GM19463 (cell line): ENCODE measurements around the gene RNGTT.

Source experiments
- ATAC-seq: cut with Tn5 transposase; IDR thresholded peaks from one replicate; pipeline ENCODE4 v1.9.1; 2021; ENCODE audit warnings: mild to moderate bottlenecking, moderate library complexity; ENCODE audit not compliant: unreplicated experiment

Gene RNGTT

DNA sequence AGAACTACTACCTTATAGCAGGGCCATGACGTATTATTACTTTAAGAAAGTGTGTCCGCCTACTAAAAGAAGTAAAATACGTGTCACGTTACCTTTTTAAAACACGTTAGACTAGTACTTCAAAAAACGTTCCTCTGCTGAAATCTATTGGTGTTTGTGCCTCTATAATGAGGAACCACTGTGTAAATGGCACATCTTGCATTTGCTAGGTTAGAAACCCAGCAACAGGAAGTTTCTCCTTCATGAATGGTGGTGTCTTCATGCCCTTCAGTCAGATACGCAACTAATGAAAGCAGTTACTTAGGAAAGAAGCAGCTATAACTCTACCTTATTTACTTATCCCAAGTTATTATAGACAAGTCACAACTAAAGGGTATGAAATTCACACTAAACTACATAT is 343.5 kb downstream of the RNGTT start:
- no peak for ATAC-seq

DNA sequence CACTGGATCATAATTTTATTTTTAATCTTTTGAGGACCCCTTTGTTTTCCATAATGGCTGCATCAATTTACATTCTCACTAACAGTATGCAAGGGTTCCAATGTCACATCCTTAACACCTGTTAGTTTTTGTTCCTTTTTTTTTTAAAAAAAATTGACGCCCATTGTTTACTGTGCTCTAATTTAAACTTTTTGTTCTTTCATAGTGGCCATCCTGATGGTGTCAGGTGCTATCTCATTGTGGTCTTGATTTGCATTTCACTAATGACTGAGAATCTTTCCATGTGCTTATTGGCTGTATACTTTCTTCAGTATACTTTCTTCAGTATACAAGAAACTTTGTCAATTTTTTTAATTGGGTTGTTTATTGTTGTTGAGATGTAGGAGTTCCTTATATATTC is 347.0 kb downstream of the RNGTT start:
- peak; percentile 57 for ATAC-seq

DNA sequence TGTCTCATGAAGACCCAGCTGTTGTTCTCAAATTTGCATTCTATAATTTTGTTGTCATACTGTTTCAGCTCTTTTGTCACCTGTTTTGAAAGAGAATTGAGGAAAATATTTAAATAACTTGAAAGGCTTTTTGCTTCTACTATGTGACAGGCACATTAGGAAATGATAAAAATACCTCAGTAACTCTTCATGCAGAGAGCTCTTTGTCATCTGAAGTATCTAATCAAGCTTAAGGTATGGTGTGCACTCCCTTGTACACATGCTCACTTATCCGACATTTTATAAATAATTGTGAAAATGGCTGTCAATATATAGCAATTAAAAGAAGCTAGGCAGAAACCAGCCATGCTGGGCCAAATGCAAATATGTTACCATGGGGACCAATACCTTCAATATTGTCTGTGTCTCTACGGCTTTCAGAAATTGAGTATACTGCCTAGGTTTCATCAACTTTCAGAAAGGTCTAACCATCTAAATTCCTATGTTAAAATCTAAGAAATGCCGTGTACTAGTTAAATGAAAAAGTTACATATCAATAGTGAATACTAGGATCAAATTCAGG is 349.0 kb downstream of the RNGTT start:
- no peak for ATAC-seq

DNA sequence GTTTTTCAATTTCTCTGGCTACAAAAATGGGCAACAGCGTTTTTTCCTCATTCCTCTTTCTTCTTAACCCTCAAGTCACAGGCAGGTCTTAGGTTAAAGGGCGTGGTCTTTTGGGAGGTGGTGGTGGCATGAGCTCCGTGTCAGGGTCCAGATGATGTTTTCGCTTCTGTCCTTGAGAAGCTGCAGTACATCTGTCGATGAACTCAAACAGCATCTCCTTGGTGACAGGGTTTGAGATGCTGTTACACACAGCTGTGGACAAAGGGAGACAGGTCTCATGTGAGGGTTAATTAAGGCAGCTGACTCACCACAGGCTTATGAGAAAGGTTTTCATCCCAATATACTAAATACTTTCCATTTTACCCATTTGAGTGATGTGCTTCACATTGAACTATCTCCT is 350.8 kb downstream of the RNGTT start:
- ATAC-seq = no peak

DNA sequence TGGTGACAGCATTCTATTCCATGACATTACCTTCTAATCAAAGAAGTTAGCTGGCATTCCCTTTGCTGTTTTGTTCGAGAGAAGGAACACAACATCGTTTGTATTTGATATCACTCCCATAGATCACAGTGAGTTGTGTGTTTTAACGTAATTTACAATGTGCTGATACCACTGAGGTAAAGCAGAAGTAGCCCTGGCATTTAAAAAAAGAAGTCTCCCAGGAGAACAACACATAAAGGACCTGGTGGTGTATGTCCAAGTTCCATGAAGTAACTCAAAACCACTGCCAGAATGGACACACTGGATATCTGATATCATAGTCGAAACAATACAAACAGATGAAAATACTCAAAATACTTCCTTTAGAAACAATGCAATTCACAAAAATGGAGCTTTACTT is 351.7 kb downstream of the RNGTT start:
- ATAC-seq = no peak

DNA sequence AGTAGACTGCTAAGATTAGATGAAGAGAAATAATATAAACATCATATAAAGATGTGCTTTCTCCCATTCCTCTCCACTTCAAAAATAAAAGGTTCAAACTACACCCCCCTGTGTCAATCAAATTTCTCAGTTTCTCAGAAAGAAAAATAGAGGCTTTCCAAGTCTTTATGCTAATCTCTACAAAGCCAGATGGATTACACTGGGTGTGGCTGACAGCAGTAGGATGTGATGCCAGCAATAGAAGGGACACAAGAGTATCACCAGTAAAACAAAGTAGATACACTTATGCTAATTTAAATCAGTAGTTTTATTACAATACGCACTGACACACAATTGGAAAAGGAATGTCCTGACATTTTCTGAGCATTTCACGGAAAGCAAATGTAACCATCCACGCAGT is 353.4 kb downstream of the RNGTT start:
- no peak for ATAC-seq

DNA sequence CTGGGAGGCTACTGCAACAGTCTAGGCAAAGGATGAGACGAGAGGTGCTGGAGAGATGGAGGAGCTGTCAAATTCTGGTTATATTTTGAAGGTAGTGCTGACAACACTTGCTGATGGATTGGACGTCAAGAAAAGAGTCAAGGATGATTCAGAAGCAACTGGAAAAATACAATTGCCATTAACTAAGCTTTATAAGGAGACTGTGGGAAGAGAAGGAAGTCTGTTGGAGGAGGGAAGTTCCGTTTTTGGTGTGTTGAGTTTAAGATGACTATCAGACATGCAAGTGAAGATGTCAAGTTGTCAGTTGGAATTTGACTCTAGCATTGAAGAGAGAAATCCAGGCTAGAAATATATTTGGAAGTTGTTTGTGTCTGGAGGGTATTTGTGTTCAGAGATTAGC is 358.1 kb downstream of the RNGTT start:
- no peak for ATAC-seq

DNA sequence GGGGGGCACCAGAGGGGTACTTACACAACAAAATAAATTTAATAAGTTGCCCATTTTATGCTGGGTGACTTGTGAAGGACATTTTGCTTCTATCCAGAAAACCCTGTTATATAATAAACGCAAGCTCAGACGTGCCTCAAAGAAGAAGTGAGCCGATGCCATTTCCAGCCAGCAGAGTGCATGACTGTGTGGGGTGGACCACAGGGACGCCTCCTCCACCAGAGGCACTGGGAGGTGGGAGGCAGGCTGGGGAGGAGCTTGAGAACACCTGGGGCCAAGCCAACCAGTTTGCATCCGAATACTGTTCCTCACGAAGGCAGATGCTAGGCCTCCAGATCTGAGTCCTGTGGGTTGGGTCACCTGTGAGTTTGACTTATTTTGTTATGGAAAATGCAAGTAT is 363.8 kb downstream of the RNGTT start:
- no peak for ATAC-seq

DNA sequence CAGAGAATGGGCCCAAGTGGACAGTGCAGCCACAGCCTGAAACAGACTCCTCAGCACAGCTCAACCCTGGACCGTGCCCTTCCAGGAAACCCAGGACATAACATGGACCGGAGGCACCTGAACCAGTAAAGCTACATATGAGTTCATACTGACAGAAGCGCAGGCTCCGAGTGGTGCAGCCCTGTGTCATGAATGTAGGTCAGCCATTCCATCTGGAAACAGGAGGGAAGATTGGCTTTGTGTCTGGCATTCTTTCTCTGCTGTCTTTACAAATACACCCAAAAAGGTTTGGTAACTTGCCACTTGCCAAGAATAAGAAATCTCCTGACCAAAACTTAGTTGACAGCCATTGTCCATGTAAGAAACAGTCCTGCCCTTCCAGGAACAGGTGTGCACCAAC is 366.6 kb downstream of the RNGTT start:
- ATAC-seq = no peak

DNA sequence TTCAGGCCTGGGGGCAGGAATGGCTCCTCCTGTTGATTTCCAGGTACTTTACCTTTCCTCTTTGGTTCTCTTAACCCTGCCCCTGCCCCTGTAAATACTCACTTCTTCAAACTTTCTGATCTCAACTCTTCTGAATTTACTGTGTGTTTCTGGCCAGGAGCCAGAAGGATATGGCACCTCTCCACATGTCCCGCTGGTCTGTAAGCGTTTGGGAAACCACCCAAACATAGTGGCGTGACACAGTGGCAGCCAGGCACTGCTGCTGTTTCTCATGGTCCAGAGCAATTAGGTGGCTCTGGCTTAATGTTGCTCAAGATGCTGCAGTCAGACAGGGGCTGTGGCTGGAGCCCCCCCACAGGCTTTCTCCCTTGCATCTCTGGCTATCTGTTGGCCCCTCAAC is 374.5 kb downstream of the RNGTT start:
- no peak for ATAC-seq

DNA sequence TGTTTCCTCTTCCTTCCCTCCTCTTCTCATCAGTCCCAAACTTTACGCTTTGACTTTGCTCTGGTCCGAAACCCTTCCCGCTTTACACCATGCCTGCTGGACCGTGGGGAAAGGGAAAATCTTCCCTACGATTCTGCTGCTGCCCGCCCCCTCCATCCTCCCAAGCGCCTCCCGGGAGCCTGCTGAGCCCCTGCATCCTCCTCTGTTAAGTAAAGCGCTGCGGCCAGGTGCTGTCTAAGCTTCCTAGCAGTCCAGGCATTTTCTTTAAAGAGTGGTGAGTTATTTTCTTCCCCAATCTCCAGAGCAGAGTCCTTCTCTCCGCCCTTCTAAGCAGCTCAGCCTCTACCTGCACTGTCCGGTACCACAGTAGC is 376.3 kb downstream of the RNGTT start:
- no peak for ATAC-seq

DNA sequence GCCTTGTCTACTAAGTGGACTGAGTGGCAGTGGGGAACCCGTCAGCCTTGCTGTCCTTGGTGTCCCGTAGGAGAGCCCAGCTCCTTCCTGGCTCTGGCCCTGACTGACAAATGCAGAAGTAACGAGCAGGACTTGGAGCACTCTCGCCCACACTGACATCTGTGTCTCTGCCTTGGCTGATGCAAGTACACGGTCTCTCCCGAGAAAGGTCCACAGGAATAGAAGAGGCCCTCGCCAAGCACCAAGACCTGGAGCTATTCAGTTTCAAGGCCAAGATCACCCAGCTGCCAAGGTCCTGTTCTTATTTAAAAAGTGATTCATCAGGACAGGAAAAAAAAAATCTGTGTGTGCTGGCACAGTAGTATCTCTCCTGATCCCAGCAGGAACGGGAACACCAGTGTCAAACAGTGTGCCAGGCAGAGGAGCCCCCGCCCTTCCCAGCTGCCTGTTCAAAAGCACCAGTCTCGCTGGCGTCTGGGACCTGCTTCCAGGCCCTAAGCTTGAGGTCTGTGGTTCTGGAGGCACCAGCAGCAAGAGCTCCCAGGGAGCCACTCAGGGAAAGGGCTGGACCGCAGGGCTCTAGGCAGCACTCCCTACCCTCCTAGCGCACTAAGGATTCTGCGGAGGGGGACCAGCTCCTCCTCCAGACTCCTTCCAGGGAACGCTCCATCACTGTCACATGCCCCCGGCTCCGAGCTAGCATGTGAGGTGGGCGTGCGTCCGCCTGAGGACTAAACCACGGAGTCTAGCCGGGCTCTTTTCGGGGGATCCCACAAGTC is 376.9 kb downstream of the RNGTT start:
- ATAC-seq = no peak

DNA sequence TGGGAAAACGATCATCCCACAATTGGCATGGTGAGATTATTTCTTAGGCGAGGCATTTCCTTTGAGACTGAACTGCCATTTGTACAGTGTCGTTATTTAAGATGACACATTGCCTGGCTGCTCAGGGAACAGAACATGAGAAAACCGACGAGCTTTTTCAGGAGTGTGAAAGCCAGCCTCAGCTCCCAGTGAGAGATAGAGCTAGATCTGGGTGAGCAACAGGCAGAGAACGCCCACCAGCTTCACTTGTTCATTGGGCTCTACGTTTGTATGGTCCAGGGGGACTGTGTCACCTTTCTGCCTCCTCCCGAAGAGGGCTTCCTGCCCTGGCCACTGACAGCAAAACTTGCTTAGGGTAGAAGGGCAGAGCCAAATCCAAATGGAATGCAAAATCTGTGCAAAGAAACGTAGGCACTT is 378.1 kb downstream of the RNGTT start:
- ATAC-seq = no peak

DNA sequence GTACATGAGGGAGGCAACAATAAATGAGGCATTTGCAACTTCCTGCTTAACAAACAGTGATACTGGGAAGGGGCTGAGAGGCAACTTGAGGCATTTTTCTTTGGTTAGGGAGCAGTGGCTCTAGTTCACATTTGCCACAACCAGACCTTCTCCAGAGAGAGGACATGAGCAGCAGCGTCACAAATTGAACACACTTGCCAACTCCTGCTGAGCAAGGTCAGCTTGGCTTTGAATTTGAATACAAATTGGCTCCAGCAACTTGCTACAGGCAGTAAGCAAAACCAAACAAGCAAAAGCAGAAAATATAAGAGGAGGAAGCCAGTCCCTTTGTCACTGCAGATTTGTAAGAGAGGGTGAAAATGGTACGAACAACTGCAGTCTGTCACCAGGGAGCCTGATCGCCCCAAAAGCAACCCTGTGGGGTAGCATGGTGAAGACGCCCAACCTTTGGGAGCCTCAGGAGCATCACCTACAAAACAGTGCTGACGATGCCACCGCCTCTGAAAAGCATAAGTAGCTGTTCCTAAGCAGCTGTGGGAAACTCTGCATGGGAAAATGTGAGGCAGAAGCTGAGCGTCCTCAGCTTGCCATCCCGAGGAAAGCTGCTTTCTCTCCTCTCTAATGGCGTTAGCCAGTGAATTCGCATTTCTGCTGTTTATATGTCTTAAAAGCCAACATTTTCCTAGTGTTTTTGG is 378.7 kb downstream of the RNGTT start:
- ATAC-seq = no peak

DNA sequence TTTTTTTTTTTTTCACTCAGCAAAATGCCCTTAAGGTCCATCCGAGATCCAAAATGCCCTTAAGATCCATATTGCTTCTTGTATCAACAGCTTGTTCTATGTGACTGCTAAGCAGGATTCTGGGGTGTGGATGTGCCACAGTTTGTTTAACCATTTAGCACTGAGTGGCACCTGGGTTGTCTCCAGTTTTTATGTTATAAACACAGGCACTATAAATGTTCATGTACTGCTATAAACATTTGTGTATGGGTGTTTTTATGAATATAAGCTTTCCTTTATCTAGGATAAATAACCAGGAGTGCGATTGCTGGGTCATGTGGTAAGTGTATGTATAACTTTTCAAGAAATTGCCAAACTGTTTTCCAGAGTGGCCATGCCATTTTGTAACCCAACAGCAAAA is 386.0 kb downstream of the RNGTT start:
- no peak for ATAC-seq

DNA sequence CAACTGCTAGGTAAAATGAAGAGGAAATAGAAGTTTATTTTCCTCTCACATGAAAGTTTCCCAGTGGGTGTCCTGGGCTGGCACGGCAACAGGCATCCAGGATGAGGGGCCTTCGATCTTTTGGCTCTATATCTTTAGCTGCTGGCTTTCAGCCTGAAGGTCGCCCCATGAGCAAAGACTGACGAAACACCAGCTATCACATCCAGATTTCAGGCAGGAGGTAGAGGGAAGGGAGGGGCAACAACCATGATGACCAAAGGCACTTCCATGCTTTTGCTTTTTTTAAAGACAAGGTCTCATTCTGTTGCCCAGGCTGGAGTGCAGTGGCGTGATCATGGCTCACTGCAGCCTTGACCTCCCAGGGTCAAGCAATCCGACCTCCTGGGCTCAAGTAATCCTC is 387.9 kb downstream of the RNGTT start:
- no peak for ATAC-seq

DNA sequence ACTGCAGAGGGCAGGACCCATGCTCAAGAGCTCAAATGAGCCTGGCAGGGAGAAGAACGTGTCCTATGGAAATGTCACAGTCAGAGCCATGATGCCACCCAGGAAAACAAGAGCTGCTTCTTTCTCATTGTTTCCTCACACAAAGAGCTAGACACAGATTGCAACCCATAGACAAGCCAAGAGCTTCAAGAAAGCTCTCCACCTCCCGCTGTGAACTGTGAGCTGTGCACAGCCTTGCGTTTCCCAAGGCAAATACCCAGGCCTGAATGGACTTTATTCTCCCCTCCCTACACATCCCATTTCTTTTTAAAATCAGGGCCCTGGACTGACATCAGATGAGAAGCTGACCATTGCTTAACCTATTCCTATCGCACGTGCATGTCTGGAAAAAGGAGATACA is 388.8 kb downstream of the RNGTT start:
- ATAC-seq = no peak

DNA sequence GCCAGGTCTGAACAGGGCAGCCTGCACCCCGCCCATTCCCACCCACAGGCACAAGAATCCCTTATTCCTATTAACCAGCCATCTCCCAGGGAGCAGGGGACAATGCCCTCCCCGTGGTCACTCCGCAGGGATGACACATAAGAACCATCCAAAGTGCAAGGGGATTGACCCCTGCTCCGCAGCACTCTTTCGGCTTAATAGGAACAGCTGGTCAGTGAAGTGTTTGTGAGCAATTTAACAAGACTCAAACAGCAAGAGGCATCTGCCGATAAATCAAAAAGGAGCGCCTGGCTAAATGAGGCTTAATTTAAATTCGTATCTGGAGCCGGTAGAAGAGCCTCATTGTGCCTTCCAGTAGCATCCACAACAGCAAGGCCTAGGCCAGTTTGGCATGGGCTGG is 389.4 kb downstream of the RNGTT start:
- ATAC-seq = no peak

DNA sequence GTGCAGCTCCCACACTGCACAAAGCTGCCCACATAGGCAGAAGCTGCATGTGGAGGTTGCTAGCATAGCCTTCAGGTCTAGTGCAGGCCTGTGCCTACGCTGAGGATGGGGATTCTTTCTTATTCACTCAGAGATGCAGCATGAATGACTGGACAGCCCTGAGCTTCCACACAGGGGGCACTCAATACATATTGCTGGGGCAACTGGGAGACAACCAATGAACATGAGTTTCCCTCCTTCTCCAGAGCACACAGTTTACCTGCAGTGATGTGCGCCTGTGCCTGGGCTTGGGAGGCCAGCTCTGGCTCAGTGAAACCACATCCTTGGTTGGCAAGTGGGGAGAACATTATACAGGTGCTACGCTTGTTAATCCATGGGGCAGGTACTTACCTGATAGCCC is 389.9 kb downstream of the RNGTT start:
- no peak for ATAC-seq

DNA sequence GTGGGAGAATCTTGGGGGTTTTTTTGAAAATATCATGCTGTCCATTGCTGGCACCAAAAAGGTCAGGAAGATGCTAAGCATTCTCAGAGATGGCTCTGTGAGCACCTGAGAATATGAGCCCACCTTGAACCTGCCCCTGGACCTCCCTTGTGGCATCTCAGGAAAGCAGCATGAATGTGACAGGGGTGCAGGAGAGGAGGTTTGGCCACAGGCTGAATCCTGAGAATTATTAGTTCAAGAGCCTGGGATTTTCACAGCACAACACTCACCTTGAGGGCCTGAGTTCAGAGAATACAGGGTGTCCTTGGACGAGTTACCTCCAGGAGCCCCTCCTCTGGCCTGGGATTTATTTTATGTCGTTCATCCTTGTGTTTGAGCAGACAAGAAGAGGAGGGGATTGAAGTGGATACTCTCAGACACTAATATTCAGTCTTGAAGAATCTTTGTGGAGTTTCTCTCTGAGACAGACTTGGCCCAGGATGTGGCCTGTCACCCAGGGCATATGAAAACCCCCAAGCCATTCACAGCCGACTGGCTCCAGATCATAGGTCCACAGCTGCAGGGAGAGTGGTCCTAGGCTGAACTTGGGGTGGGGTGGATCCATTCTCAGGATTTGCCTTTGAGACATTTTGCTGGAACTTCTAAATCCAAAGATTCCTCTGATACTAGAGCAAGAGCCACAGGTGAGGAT is 390.8 kb downstream of the RNGTT start:
- ATAC-seq = no peak

DNA sequence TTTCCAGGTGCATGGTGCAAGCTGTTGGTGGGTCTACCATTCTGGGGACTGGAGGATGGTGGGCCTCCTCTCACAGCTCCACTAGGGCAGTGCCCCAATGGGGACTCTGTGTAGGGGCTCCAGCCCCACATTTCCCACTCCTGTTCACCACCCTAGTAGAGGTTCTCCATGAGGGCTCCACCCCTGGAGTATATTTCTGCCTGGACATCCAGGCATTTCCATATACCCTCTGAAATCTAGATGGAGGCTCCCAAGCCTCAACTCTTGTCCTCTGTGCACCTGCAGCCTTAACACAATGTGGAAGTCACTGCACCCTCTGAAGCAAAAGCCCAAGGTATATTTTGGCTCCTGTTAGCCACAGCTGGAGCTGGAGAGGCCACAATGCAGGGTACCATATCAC is 393.5 kb downstream of the RNGTT start:
- ATAC-seq = no peak

DNA sequence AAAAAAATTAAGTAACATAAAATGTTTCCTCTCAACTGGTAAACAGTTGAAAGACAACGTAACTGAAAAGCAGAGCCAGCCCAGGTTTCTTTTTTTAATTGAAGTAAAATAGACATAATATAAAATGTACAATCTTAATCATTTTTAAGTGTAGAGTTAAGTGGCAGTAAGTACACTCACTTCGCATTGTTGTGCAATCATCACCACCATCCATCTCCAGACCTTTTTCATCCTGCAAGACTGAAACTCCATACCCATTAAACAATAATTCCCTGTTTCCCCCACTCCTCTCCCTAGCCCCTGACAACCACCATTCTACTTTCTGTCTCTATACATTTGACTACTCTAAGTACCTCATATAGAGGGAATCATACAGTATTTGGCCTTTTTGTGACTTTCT is 395.7 kb downstream of the RNGTT start:
- ATAC-seq = no peak
